Esophagus squamous epithelium (tissue), 4 donors: ENCODE data around the gene PYGB.

Experiments used
- POLR2A ChIP-seq, 4 donors: fragments of 450-650 bp; IDR thresholded peaks; one replicate each; pipeline ENCODE4 v1.6.1; 2017; ENCODE audit warnings: antibody characterized with exemption in 4 of 4, mild to moderate bottlenecking in 4 of 4, moderate library complexity in 3 of 4
- TF ChIP-seq, protein P1 (sequence below), 6 experiments: fragments of 450-650 bp in 4 of 6; fragments of 200-600 bp in 2 of 6; sonication (generic) in 2 of 6; IDR thresholded peaks; one replicate each; pipeline ENCODE4 v1.5.1; 2016 to 2019; ENCODE audit warnings: antibody characterized with exemption in 6 of 6, mild to moderate bottlenecking in 4 of 6, moderate library complexity in 4 of 6

GRCh38 chr20:25225642-25226432, 22.0 kb upstream of the PYGB start:
- TF ChIP-seq, protein P1, sequence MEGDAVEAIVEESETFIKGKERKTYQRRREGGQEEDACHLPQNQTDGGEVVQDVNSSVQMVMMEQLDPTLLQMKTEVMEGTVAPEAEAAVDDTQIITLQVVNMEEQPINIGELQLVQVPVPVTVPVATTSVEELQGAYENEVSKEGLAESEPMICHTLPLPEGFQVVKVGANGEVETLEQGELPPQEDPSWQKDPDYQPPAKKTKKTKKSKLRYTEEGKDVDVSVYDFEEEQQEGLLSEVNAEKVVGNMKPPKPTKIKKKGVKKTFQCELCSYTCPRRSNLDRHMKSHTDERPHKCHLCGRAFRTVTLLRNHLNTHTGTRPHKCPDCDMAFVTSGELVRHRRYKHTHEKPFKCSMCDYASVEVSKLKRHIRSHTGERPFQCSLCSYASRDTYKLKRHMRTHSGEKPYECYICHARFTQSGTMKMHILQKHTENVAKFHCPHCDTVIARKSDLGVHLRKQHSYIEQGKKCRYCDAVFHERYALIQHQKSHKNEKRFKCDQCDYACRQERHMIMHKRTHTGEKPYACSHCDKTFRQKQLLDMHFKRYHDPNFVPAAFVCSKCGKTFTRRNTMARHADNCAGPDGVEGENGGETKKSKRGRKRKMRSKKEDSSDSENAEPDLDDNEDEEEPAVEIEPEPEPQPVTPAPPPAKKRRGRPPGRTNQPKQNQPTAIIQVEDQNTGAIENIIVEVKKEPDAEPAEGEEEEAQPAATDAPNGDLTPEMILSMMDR (IDR thresholded peaks at IDR 0.05) = no peak
- no peak for TF ChIP-seq POLR2A (IDR thresholded peaks at IDR 0.05)
